ENCODE results near the gene SYTL2.

- no peak for TF ChIP-seq CTCF (IDR thresholded peaks at IDR 0.05 in 8 of 11, conservative IDR thresholded peaks at IDR 0.05 in 3 of 11)
- no peak for TF ChIP-seq POLR2AphosphoS5 (IDR thresholded peaks at IDR 0.05)
- TF ChIP-seq POLR2A (IDR thresholded peaks at IDR 0.05) = no peak
Observed at GRCh38 chr11:85787168-85787567, 23.8 kb downstream of the SYTL2 start.
